T-helper 1 cell (primary cell): ENCODE data around the gene ATP2B1.
A peak's percentile ranks its signal among the peaks of the same experiment; 100 is the strongest.

ENCODE experiments used
- DNase-seq, 5 donors: peaks; one replicate each; pipeline ENCODE4 v3.0.0-alpha.2; 2012 to 2020

The ATP2B1 gene

DNA sequence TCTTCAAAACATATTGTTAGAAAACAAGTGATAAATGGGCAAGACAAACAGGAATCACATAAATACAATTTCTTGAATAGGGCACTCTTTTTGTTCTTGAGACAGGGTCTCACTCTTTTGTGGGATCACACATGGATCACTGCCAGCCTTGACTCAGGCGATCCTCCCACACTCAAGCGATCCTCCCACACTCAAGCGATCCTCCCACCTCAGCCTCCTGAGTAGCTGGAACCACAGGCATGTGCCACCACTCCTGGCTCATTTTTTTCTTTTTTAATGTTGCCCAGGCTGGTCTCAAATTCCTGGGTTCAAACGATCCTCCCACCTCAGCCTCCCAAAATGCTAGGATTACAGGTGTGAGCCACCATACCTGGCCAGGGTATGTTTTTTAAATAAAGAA, 57.4 kb downstream of the ATP2B1 start:
- no peak for DNase-seq

DNA sequence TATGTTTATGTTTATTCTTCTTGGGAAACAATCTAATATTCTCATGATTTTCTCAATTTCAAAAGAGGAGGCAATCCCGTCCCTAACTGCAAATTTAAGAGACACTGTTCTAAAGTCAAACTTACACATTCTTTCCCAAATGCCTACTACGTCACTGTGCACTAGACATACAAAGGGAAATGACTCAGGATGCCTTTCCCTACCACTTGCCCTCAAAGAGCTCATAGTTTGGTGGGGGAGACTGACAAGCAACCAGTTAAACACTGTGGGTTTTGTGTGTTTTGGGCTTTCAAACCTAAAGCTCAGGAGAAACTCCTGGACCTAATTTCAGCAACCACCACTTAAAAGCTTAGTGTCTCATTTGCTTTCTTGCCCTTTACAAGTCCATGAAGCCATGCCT, 58.4 kb downstream of the ATP2B1 start:
- DNase-seq, result no peak

DNA sequence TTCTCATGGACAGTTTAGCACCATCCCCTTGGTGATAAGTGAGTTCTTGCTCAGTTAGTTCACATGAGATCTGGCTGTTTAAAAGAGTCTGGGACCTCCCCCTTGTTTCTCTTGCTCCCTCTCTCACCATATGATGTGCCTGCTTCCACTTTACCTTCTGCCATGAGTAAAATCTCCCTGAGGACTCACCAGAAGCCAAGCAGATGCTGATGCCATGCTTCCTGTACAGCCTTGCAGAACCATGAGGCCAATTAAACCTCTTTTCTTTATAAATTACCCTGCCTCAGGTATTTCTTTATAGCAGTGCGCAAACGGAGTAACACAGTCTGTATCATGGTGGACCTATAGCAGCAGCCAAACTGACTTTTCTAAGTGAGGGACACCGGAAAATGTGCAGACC, 58.8 kb downstream of the ATP2B1 start:
- DNase-seq, result no peak

DNA sequence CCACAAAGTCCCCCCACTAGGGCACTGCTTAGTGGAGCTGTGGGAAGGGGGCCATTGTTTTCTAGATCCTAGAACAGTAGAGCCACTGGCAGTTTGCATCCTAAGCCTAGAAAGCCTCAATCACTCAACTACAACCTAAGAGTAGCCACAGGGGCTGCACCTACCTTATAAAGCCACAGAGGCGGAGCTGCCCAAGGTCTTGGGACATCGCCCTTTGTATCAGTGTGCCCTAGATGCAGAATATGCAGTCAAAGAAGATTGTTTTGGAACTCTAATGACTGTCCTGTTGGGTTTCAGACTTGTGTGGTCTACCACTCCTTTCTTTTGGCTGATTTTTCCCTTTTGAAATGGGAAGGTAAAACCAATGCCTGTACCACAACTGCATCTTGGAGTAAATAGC, 59.5 kb downstream of the ATP2B1 start:
- no peak for DNase-seq

DNA sequence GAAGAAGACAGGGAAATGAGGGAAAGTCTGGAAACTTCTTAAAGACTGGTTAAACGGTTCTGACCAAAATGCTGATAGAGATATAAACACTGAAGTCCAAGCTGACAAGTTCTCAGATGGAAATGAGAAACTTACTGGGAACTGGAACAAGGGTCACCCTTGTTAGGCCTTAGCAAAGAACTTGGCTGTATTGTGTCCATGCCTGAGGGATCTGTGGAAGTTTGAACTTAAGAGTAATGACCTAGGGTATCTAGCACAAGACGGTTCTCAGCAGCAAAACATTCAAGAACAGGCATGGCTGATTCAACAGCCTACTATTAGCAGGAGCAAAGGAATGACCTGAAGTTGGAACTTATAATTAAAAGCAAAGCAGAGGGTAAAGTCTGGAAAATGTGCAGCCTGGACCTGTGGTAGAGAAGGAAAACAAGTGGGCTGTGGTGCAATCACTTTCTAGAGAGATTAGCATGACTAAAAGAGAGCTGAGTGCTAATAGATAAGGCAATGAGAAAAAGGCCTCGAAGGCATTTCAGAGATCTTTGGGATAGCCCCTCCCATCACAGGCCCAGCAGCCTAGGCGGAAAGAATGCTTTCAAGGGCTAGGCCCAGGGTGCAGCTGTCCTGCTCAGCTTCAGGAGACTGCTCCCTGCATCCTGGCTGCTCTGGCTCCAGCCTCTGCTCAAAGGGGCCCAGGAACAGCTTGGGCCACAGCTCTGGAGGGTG, 60.3 kb downstream of the ATP2B1 start:
- no peak for DNase-seq

DNA sequence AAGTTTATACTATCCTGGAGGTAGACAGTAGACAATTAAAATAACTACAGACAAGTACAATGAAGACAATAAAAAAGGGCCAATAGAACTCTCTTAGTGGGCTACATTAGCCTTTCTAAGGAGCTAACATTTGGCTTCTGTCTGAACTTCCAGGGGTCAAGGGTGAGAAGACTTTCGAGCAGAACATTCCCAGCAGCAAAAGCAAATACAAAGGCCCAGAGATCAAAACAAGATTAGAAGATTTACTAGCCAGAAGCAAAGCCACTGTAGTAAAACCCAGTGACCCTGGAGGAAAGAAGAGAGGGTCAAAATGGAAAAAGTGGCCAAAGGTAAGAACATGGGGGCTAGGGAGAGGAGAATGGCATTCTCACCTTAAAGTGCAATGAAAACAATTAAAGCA, 63.2 kb downstream of the ATP2B1 start:
- DNase-seq, result no peak

DNA sequence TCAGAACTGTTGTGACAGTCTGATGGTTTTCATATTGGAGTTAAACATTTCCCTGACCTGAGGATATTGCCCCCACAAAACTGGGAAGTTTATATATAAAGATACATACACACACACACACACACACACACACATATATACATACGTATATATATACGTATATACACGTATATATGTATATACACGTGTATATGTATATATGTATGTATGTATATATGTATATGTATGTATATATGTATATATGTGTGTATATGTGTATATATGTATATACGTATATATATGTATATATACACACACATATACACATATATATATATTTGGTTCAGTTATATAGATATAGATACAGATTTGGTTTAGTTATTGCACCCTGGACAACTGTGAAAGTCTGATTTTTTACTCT, 65.7 kb downstream of the ATP2B1 start:
- DNase-seq, result no peak

DNA sequence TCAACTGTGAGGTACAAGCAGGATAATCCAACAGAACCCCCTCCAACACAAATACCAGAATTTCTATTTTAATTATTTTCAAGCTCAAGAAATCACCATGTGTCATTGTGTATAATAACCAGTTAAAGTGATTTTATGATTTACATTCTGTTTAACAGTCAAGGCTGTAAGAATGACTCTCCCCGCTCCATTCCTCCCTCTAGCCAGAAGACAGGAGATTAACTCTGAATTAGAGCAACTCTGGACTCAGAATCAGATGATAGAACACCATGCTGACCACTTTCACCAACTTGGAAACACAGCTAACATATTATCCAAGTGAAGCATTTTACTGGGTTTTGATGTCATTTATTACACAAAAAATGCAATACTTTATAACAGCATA, 71.9 kb downstream of the ATP2B1 start:
- no peak for DNase-seq

DNA sequence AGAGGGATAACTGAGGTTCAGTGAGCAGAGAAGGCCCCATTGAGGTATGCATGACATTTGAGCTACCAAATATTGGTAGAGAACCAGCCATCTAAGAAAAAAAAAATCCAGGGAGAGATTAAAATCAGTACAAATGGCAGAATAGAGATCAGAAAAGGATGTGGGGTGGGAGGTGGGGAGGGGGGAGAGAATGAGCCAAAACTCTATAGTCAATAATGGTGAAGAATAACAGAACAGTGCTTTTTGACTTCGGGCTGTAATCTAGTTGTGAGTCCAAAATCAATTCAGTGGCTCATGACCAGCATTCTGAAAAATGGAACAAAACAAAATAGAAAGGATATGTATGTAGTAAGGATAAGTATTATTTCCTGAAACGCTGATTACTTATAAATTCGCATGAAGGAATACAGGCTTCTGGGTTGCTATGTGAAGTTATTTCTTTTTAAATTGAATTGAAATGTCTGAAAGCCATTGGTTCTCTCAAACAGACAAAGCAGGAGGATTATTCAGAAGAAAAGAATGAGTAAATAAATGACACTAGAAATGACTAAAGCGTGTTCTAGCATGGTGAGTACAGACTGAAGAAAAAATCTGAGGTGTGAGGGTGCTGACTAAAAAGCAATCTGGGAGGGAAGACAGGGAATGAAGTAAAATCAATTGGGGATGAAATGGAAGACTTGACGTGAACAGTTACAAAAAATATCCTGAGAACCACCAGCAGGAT, 72.4 kb downstream of the ATP2B1 start:
- DNase-seq, result peak in 1 of 5 donors; percentile 3

DNA sequence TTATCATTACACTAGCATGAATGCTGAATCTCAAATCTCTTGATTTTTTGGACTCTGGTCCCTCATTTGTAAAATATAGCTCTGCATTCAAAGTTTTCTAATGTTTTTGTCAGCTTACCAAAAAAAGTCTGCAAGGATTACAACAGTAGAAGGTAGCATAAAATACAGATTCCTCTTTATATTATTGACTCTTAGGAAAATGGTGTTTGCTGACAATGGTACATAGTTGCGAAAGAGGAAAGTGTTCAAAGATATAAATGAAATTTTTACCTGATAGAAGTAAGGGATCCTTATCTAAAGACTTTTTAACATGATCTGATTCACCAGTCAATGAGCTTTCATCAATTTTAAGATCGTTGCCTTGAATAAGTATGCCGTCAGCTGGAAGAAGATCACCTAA, 74.1 kb downstream of the ATP2B1 start:
- no peak for DNase-seq

DNA sequence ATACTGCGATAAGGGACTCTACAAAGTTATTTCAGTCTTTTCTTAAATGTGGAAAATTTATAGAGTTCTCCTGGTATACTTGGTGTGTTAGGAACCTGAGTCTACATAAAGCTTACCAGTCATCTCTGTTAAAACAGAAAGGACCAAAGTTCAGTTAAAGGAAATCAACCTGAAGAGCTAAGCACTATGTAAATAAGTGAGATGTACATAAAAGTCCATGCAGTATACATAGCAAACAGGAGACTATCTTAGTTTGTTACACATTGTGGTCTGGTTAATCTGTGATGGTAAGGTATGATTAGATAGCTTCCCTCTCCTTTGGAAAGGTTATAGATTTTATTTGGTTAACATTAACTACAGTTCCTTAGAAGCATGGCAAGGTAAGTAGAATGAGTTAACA, 75.9 kb downstream of the ATP2B1 start:
- no peak for DNase-seq

DNA sequence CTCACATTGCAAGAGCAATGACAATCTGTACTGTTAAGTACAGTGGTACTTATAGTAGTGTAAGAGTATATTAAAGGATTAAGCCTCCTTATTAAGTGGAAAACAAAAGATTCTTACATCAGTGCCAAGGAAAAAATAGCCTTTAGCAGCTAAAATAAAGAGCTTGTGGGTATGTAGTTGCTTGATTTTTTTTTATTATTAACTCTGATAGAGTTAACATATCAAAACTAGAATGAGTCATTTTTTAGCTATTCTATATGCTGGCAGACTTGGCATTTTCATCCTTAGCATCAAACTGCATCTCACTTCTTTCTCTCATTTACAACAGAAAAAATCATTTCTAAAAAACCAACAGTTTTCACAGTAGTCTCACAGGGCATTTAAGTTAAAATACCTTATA, 86.5 kb downstream of the ATP2B1 start:
- no peak for DNase-seq

DNA sequence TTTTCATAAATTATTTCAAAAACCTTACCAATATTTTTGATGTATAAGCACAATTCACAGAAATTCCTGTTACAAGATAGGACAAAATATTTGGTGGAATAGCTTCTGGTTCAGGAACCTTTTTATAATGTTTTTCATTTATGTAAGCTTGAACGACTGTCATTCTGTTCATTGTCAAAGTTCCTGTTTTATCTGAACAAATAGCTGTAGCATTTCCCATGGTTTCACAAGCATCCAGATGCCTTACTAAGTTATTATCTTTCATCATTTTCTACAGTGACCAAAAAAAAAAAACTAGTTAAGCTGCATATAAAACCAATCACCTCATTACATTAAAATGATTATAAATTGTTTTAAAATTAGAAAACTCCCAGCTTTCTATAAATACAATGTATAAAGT, 87.1 kb downstream of the ATP2B1 start:
- no peak for DNase-seq

DNA sequence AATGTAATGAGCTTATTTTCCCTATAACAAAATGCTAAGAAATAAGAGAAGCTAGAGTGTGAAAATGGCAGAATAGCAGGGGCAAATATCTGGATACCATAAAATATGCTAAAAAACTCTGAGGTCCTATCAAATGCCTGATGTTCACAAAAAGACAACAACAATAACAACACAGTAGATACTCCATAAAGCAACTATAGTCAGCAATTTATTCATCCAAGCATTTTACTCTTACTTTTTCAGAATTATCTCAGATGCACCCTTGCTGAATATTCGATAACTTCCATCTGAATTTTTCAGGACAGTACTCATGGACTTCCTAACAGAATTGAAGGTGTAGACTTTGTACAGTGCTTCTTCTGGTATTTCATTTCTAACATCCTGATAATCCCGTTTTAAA, 88.9 kb downstream of the ATP2B1 start:
- no peak for DNase-seq

DNA sequence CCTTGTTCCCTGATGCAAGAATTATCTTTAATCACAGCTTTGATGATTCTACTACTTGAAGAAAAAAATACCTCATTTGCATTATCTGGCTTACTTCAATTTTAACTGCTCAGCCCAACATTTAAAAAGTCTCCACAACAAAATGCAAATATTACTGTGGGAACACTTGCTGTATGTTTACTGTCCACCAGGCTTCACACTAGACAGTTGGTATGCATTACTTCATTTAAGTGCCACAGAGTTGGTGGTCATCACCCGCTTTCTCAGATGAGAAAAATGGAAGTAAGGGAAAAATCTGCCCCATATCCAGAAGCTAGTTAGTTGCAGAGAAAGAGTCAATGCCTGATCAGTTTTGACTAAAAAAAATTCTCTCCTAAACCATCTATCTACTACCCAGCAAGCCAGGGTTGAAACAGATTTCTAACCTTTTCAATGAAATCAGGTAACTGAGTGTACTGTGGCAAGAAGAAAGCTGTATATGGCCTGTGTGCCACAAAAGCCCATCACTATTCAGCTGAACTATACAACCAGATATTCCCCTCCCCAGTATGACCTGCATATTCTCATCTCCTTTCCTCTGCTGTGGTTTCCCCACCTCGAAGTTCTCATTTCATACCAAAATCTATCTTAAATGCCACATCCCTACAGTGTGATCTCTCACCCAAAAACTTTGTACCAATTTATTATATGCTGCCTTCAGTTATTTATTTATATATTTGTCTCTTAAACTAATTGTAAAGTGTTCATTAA, 90.3 kb downstream of the ATP2B1 start:
- no peak for DNase-seq

DNA sequence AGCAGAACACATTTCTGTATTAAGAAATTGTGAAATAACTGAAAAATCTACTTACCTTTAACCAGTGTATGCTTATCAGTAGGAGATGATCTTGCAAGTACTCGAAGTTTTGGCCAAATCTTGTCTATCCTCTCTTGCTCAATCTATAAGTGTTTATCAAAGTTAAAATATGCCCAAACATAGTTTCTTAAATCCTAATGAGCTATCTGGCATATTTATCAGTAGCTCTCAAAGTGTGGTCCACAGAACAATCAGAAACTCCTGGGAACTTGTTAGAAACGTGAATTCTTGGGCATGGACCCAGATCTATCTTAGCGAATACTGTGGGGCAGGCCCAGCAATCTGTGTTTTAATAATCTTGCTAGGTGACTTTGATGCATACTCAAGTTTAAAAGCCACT, 98.3 kb downstream of the ATP2B1 start:
- no peak for DNase-seq

DNA sequence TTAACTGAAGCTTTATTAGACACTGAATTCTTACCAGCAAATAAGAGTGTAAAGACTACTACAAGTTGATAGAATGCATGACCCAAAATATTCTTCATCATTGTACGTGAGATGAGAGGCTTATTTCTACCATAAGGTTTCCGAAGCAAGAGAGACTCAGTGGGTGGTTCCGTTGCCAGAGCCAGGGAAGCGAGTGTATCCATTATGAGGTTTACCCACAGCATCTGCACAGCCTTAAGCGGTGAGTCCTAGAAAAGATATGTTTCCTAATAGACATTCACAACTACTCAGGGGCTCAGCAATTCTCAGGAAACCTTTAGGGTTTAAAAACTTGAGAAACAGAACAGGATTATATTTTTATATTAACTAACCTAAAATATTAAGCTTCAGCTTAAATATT, 105.0 kb downstream of the ATP2B1 start:
- DNase-seq, result no peak

DNA sequence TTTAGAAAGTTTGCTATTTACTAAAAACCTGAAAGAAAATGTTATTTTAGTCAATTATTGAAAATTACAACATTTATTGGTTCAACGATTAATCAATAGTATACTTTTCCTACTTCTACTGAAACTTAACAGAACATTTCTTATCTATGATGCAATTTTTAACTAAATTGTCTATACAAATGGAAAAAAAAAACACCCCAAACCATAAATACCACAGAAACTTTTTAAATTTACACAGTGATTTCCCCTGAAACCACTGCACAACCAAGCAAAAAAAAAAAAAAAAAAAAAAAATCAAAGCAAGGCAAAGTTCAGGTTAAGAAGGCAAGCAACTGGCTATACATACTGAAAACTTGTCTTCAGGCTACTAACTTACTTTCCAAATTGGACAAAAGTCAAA, 110.9 kb downstream of the ATP2B1 start:
- DNase-seq, result peak in 1 of 5 donors; percentile 73

DNA sequence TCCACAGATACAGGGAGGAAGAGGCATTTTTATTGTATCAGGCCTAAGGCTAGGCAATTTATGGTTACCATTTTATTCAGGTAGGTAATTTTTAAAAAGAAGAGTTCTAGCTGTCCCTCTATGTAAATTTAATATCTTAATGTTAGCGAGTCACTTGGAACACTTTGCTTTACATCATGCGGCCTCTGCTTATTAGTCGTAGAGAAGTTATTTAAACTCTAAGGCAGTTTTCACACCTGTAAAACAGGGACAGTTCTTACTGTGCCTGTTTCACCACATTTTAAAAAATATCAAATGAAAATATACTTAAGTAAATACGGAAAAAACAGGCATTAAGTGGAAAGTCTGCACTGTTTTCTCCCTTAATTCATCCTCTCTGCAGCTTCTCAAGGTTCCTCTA, 111.4 kb downstream of the ATP2B1 start:
- no peak for DNase-seq

DNA sequence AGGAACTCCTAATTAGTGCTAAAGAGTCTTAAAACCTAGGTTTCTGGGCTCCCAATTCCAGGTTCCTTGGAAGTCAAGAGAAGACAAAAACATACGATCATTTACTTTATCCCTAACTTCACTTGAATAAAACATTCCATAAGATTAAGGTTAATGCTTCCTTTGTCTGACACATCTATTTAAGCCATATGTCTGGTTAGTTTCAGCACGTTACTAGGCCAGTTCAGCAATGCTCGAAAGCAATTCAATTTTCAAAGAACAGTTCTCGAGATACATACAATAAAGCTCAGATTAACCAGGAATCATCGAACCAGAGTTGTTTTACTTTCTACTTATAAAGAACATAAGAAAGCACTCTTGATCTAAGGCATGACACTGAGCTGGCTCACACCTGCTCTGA, 114.8 kb downstream of the ATP2B1 start:
- no peak for DNase-seq

DNA sequence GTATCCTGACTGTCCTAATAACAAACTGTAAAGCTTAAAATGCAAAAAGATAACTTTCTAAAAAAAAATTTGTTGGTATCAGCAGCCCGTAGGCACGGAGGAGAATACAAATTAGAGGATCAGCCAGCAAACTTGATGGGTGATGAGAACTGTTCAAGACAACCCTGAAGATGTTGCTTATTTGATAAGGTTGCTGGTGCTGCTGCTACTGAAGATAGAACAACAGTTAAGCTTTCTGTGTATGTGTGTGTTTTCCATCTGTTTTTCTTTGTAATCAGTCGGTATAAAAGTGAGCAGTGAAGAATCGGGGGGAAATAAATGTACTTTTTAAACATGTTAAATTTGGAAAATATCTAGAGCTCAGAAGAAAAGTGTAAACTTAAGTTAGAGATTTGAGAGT, 115.4 kb downstream of the ATP2B1 start:
- DNase-seq, result no peak

DNA sequence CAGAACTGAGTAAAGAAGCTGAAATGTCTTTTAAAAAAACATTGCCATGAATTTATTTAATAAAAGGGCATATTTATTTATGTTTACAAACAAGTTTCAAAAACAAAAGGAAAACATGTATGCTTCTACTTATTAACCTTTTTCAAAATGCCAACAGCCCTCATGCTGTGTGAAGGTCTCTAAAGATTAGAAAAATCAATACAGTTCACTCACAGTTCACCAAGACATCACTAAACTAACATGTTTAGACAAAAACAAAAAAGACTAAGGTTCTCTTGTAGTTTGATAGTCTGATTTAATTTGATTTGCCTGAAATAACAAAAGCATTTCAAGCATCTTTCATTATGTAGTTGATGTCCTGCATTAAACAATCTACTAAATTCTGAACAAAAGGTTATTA, 118.9 kb downstream of the ATP2B1 start:
- DNase-seq, result no peak

DNA sequence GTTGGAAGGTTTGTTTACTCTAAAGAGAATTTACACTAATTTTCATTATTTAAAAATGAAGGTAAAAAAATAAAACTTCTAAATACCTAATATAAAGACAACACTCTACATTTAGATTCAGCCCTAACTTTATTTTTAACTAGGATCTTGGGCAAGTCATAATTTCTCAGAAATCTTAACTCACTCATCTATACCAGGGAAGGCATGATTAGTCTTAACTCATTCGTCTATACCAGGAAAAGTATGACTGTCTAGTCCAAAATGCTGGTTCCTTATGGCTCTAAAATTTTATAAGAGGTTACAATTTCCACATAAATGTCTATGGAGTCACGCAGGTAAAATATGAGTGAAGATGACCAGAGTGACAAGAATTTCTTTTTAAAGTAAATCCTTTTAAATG, 130.1 kb downstream of the ATP2B1 start:
- DNase-seq, result no peak

DNA sequence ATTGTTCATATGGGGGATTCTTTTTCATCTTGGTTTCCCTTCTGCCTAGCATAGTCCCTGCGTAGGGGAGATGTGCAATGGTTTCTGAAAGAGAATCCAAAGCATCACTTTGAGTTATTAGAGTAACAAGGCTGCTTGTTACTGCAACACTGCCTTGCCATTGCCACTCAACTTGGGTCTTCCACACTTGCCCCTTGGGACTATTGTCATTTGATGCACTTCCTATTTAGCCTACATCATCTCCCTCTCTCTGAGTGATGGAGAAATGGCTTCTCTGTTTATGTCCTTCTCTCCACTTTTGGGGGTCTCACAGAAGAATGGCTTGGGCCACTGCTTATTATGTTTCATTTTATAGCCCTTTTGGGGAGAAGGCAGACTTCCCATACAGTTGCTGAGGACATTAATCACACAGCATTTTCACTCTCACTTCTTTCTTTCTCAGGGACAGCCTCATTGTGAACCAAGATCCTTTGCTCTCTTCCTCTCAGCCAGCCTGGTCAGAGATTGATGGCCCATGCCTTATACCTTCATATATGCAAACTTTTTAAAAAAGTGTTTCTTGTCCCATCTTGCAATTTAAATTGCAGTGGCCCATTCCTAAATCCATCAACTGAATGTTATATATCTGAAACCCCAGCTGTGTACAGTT, 131.9 kb downstream of the ATP2B1 start:
- DNase-seq, result no peak
